Measurements from ENCODE around the gene SUPT6H.
A peak's percentile ranks its signal among the peaks of the same experiment; 100 is the strongest.

SUPT6H gene

GRCh38 chr17:28750178-28751047 lies 88.4 kb downstream of the SUPT6H start:
- TF ChIP-seq CTCF (IDR thresholded peaks at IDR 0.05; ENCODE audit: low read depth, low read length, missing control alignments): peak; percentile 100
- peak; percentile 79 for DNase-seq (ENCODE audit: low read depth)
- H3K4me3 ChIP-seq (ENCODE audit: low read depth, low read length): no peak overlapping the region

GRCh38 chr17:28751600-28752366 lies 89.8 kb downstream of the SUPT6H start:
- H3K4me3 ChIP-seq (ENCODE audit: low read depth, low read length): no peak overlapping the region
- no peak for DNase-seq (ENCODE audit: low read depth)
- TF ChIP-seq CTCF (IDR thresholded peaks at IDR 0.05; ENCODE audit: low read depth, low read length, missing control alignments): no peak
